ENCODE data around the gene TRIM8.

GRCh38 chr10:102642736-102643335, 1.4 kb upstream of the TRIM8 start:
- TF ChIP-seq POLR2A (IDR thresholded peaks at IDR 0.05) (no peak), CTCF (IDR thresholded peaks at IDR 0.05) (no peak), POLR2AphosphoS5 (IDR thresholded peaks at IDR 0.05) (peak in 2 of 3 donors; percentile 37 to 40), EP300 (IDR thresholded peaks at IDR 0.05) (no peak)
